ENCODE data around the gene HERC3. TPM values are rescaled to one million over a fixed set of nuclear protein-coding genes. Genes with fewer than 3 reads are reported as not detected.

The HERC3 gene
- polyA plus RNA-seq, 3 donors = 3.7 to 8.5 (median 7.2) TPM

DNA sequence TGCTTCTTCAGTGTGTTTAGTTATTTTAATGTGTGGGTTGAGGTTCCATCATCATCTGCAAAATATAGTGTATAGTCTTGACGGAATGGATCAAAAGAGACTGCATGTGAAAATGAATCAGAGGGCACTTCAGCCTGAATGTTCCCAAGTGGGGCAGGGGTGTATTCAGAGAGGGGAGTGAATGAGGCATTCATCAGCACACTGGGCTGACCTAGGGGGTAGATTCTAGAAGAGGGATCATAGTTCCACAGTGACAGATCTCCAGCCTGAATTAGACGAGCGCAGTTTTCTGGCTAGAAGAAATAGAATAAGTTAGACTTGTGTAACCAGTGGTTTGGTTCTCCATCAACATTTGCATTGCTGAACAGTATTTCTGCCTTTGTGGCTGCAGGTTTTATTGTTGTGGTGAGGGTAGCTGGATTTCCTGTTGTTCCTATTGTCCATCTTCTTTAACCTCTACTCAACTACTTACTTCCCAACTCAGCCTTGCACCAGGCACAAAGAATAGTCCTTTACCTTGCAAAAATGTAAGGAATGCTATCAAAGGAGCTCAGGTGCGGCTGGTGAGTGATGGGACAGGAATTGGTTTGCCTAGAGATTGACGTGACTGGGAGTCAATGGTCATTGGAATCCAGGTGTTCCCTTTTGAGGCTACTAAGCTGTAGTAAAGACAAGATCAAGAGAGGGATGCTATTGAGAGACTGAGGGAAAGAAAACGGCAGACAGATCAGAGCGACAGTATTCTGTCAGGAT lies 54.4 kb downstream of the HERC3 start:
- H3K27ac ChIP-seq (ENCODE audit: low read depth, low read length) = no peak overlapping the region
- 94 to 96% (median 94%) methylated on average over 7 of the region's 7 CpGs for WGBS, 3 donors

DNA sequence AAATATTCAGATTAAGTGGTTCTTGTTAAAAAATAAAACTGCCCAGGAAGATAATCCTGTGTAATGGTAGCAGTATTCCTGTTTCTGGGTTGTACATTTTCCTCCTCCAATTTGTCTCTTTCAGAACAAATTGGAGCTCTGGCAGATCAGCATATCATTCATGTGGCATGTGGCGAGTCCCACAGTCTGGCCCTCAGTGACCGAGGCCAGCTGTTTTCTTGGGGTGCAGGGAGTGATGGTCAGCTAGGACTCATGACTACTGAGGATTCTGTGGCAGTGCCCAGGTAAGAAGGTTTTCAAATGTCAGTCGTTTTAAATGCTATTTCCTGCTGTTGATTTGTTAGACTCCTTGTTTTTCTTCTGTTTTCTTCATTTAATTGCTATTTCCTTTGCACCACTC lies 57.4 kb downstream of the HERC3 start:
- 59 to 83% (median 79%) methylated on average over 3 of the region's 3 CpGs for WGBS, 3 donors
- no peak overlapping the region for H3K27ac ChIP-seq (ENCODE audit: low read depth, low read length)

DNA sequence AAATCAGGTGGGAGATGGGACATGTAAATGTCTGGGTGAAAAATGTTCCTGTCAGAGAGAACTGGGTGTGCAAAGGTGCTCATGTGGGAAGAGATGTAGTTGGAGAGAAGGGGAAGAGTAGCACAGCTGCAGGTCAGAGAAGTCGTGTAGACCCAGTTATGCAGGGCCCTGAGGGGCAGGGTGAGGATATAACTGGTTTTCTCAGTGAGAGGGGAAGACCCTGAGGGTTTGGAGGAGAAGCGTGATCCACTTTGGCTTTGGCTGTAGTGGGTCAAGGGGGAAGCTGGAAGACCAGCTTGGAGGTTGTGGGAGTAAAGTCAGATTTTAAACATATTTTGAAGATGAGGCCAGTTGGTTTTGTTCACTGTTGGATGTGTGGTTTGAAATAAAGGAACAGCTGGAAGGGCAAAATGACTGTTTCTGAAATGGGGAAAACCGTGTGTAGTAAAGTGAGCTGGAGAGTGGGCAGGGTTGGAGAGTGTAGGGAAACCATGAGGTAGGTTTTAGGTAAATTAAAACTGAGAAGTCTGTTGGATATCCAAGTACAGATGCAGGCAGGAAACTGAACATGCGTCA lies 61.2 kb downstream of the HERC3 start:
- 84 to 89% (median 89%) methylated on average over 4 of the region's 4 CpGs for WGBS, 3 donors

DNA sequence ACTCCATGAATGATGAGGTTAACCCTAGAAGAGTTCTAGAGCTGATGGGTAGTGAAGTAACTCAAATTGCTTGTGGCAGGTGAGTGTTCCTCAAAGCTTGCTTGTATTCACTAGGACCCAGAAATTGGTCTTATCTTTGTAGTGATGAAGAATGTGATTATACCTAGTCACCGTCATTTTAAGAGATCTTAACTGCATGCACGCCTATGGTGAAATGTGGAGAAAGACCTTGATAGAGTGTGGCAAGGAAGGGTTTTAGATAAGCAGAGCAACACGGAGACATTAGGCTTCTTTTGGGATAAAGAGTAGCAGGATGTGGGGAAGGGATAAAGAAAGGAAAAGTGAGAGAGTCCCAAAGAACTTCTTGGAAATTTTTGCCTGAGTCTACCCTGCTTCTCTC lies 62.9 kb downstream of the HERC3 start:
- H3K27ac ChIP-seq (ENCODE audit: low read depth, low read length) = no peak overlapping the region
- WGBS, 3 donors = 88 to 93% (median 92%) methylated on average over 3 of the region's 3 CpGs

More for the DNA sequence above, 61.2 kb downstream of the HERC3 start:
- no peak overlapping the region for H3K27ac ChIP-seq (ENCODE audit: low read depth, low read length)

DNA sequence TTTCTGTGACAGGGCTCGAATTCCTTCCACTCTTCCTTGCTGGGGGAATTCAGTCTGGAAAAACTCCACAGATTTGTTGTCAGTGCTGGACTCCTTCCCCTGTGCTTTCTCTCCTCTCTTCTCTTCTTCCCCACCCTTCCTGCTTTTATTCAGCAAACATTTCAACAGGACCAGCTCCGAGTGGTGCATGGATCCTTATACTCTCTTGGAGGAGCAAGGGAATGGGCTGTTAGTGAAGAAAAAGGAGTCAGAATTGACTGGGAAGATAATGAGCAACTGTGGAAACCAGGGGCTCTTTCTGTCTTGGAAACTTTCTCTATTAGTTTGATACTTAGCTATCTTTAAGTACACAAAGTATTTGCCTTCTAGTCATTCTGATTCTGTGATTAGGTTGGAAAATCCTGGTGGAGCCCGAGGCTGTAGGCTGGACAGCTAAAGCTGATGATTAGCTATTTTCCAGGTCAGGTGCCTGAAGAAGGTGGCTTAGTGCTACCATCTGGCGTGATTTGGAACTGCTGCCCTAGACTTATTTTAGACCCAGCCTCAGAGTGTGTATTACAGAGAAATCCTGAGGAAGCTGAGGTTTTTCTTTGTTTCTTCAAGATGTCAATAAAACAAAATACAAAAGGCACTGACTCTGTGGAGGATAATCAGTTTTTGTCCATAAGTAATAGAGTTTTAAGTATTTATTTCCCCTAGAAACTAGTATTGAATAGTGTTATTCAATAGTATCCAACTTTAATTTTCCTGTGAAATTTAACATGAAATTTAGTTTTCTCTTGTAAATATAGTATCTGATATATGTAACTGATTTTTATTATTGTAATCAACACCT lies 67.0 kb downstream of the HERC3 start:
- H3K27ac ChIP-seq (ENCODE audit: low read depth, low read length) = no peak overlapping the region

DNA sequence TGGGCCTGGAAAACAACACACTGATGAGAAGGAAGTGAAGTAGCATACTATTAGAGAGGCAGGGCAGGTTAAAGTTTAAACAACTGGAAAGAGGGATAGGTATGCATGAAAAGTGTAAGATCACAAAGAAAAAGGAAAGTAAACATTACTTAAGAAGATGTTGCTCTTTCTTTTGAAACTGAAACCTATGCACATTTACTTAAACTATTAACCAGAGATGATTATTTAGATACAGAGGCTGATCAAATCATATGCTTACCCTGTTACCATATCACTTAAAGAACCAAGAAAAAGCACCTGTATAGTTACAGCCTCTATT lies 67.6 kb downstream of the HERC3 start:
- no peak overlapping the region for H3K27ac ChIP-seq (ENCODE audit: low read depth, low read length)

More for the DNA sequence above, 67.0 kb downstream of the HERC3 start:
- WGBS, 3 donors = 32 to 62% (median 54%) methylated on average over 4 of the region's 4 CpGs

DNA sequence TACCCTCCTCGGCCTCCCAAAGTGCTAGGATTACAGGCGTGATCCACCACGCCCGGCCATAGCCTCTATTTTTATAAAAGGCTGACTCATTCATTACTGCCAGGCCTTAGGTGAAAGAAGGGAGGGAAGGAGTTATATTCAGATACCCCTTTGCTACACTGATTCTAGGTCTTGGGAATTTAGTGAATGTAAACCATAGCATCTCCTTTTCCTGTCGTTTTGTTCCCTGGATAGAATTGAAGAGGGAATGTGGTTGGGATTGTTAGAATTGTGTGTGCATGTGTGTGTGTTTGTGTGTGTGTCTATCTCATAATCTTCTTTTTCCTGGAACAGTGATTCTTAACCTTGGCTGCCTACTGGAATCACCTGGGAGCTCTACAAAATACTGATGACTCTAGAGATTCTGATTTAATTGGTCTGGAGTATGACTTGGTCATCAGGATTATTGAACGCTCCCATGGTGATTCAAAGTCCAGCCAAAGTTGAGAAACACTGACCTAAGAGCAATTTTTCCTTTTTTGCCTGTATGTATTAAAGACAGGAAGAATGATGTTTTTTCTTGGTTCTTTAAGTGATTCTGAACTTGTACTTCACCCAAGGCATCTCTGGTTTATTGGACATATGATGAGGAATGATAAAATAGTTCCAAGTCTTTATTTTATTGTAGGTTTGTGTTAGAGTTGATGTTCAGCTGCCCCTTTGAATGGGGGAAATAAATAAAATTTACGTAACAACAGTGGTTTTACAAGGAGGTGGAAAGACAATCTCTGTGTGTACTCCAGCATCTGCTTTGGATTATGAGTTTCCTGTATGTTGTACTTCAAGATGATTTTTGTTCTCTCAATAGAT lies 68.4 kb downstream of the HERC3 start:
- no peak overlapping the region for H3K27ac ChIP-seq (ENCODE audit: low read depth, low read length)
- WGBS, 3 donors = 84 to 90% (median 87%) methylated on average over 7 of the region's 7 CpGs

DNA sequence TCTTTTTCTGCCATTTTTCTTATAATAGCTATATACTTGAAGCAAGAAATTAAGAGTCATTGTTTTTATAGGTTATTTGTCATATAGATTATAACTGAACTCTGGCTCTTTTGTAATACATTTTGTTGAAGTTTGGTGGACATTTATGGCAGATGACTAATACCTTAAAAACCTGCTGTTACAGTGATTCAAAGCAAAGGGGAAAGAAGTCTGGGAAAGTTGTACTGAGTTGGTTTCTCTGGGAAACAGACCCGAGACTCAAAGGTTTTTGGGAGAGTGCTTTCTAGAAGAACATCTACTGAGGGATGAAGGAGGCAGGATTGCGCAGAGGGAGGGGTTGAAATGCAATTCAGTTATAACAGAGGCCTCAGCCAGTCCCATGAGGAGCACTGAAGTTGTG lies 69.5 kb downstream of the HERC3 start:
- no peak overlapping the region for H3K27ac ChIP-seq (ENCODE audit: low read depth, low read length)
- WGBS, 3 donors = 94 to 96% (median 94%) methylated on average over 2 of the region's 2 CpGs

DNA sequence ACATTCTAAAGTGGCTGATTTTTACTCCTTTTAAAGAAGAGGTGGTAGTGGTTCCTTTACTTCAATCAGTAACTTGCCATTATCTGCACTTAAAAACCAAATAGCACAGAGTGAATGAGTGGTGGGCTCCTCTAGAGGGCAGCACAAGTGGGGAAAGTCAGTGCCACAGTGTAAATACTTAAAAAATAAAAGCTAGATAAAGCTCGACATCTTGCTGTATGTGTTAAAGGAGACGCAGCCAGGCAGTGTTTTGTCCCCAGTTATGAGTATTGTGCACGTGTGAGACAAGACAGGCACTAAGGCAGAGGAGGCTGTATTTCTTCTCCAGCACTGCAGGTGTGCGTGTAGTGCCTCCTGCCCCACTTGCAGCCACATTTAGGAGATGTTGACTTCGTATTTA lies 80.7 kb downstream of the HERC3 start:
- H3K27ac ChIP-seq (ENCODE audit: low read depth, low read length) = no peak overlapping the region
- 54 to 75% (median 68%) methylated on average over 5 of the region's 5 CpGs for WGBS, 3 donors

DNA sequence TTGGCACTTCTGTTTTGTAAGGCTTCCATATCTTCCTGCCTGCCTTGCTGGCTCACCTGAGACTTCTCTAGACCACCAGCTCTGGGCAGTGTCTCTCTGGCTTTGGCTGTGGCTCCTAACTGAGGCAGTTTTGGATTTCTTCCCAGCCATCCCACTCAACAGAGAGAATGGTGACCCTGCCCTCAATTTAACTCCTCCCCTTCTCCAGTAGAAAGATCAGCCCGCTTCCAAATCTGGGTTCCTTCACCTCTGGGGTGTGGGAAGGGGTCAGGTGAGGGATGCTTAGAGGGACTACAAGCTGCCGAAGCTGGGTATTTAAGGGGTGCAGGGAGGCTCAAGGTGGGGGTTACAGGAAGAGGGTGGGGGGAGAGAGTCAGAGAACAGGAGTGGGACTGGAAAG lies 81.6 kb downstream of the HERC3 start:
- no peak overlapping the region for H3K27ac ChIP-seq (ENCODE audit: low read depth, low read length)
- WGBS, 3 donors = 85 to 92% (median 88%) methylated on average over 2 of the region's 2 CpGs

DNA sequence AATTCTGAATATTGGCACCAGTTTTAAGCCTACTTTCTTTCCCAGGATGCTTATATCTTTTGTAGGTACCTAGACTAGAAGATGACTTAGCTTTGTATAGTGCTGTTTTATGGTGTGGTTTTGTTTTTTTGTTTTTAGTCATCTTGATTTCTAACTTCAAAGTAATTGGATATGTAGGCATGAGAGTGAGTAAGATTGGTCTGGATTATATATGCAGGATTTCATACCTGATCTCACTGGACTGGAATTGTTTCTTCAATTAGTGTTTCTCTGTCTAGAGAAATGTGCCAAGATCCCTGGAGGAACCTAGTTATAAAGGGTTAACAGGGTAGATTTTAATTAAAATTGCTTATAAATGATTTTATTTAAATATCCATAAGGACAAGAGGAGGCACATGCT lies 82.3 kb downstream of the HERC3 start:
- H3K27ac ChIP-seq (ENCODE audit: low read depth, low read length) = no peak overlapping the region

DNA sequence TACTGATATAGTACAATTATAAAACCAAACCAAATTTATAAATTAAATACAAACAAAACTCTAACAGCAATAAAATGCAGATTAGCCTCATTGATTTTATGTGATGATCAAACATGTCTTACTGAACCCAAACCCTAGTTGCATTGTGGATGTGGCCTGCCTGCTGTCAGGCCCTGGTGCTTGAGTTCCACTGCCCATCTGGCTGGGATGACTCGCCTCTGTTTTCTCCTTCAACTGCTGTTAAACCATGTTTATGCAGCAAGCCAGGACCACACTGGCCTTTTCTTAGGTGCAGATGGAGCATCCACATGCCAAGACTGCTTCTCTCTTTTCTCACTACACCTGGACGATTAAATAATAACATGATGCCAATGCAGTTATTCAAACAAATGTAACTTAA lies 82.7 kb downstream of the HERC3 start:
- H3K27ac ChIP-seq (ENCODE audit: low read depth, low read length) = no peak overlapping the region
- 88 to 97% (median 90%) methylated on average over 2 of the region's 2 CpGs for WGBS, 3 donors

DNA sequence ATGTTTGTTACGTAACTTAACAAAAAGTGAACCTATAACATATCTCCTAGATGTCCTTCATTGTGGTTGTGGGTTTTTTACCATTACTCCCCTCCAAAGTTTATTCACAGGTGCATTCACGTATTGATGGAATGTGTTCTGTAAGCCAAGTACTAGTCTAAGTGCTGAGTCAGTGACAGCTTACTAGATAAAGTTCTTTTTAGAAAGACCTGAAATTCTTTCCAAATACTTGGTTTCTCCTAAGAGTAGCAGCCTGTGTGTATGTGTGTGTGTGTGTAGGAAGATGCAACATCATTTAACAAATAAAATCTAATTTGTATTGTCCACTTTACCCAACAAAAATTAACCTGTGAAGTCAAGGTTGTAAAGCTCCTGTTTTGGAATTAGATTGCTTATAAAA lies 83.3 kb downstream of the HERC3 start:
- 79 to 93% (median 86%) methylated on average over 2 of the region's 2 CpGs for WGBS, 3 donors
- no peak overlapping the region for H3K27ac ChIP-seq (ENCODE audit: low read depth, low read length)

DNA sequence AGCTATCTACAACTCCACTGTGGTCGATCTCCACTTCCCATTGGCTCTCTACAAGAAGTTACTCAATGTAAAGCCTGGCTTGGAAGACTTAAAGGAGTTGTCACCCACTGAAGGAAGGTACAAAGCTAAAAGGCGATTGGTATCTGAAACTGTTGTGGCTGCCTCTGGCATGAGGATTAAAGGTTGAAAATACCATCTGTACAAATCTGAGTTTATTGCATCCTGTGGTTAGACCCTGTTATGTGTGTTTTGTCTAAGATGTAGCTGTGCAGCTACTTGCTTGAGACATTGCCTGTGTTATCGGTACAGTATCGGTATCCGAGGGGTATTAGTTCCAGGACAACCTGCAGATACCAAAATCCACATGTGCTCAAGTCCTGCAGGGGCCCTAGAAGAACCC lies 88.9 kb downstream of the HERC3 start:
- WGBS, 3 donors = 95 to 98% (median 95%) methylated on average over 5 of the region's 5 CpGs

DNA sequence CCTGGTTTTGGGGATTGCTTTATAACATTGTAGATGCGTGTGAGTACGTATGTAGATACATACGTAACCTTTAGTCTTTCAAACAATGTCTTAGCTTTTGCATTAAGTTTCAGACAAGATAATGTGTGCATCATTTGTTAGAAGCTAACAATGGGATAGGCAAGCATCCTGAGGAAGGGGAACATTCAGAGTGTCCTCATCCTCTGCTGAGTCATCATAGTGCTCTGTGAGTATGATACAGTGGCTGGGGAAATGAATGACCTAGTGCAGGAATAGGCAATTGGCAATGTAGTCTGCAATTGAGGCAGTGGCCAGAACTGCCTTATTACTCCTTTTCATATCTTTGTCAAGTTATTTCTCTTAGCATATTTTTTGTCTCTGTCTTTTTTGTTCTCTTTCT lies 98.1 kb downstream of the HERC3 start:
- H3K27ac ChIP-seq (ENCODE audit: low read depth, low read length) = no peak overlapping the region
- WGBS, 3 donors = 71 to 96% (median 77%) methylated on average over 3 of the region's 3 CpGs

More for the DNA sequence above, 88.9 kb downstream of the HERC3 start:
- no peak overlapping the region for H3K27ac ChIP-seq (ENCODE audit: low read depth, low read length)

DNA sequence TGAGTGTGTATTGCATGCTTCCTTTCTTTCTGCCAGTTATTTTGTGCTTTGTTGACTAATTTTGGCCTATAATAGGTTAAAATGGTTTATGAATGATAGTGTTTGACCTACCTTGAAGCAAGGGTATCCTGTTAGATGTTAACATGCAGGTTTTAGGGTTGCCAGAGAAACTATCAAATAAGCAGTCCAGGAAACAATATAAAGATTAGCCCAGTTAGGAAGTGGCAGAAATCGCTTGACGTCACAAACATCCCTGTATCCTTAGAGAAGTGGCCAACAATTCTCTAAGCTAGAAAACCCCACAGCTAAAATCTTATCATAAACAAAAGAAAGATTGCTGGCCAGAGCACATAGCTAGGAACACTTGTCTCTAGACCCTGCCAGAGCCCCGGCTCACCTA lies 101.5 kb downstream of the HERC3 start:
- H3K27ac ChIP-seq (ENCODE audit: low read depth, low read length) = no peak overlapping the region
- 65 to 78% (median 76%) methylated on average over 3 of the region's 3 CpGs for WGBS, 3 donors

DNA sequence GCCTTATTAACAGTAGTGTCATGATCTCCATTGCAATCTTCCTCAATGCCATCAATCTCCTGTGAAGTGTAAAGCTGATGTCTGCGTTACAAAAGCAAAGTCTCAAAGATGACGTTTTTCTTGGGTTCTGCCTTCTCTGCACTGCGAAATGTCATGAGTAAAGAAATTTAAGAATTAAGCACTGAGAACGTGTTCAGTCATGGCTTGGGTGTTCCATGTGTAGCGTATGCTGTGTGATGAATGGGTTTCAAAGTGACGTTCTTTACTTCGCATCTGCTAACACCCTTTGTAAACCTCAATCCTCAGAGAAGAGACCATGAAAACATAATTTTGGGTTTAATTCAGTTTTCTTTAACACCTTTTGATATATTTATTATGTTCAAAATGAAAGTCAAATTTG lies 104.3 kb downstream of the HERC3 start:
- WGBS, 3 donors = 71 to 73% (median 71%) methylated on average over 7 of the region's 7 CpGs
- no peak overlapping the region for H3K27ac ChIP-seq (ENCODE audit: low read depth, low read length)

DNA sequence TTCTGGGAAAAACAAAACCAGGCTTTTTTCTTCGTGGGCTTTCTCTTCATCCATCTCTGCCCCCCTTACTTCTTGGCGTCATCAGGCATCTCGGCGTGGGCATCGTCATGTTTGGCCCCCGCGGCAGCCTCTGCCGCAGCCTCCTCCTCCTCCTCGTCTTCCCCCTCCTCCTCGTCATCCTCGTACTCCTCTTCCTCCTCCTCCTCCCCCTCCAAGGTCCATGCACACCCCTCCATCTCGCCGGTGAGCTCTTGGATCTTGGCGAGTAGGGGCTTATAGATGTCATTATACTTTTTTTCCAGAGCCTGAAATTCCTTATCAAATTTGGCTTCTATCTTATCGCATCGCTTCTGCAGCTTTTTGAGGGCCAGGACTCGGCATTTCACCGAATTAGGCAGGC lies 104.9 kb downstream of the HERC3 start:
- no peak overlapping the region for H3K27ac ChIP-seq (ENCODE audit: low read depth, low read length)
- 49 to 55% (median 53%) methylated on average over 18 of the region's 18 CpGs for WGBS, 3 donors

Measured in adipose tissue (tissue), 3 donors.